HG03469 (cell line): ENCODE results near the gene ALAS2.
"Not testable (repeated sequence)": the region's sequence is repeated elsewhere in the genome, so short reads cannot be mapped to it uniquely, and the experiment has no call there.

ENCODE experiments used
- ATAC-seq: cut with Tn5 transposase; IDR thresholded peaks from one replicate; pipeline ENCODE4 v1.9.1; 2021; ENCODE audit warnings: mild to moderate bottlenecking, moderate library complexity, moderate number of reproducible peaks; ENCODE audit not compliant: unreplicated experiment

The ALAS2 gene

DNA sequence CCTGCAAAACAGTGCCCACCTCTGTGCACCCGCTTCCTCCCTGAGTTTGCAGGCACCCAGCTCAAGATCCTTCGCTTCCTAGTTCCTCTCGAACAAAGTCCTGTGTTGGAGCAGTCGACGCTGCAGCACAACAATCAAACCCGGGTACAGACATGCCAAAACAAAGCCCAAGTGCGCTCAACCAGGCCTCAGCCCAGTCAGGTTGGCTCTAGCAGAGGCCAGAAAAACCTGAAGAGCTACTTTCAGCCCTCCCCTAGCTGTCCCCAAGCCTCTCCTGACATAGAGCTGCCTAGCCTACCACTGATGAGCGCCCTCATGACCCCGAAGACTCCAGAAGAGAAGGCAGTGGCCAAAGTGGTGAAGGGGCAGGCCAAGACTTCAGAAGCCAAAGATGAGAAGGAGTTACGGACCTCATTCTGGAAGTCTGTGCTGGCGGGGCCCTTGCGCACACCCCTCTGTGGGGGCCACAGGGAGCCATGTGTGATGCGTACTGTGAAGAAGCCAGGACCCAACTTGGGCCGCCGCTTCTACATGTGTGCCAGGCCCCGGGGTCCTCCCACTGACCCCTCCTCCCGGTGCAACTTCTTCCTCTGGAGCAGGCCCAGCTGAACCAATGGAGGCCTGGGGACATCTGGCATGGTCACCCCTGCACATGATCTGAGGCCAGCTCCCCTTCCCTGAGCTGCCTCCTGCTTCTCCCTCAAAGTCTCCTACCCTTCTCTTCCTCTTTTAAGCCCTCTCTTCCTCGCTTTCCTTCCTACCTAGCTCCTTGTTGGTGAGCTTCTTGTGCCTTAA is 23.8 kb downstream of the ALAS2 start:
- no peak for ATAC-seq

DNA sequence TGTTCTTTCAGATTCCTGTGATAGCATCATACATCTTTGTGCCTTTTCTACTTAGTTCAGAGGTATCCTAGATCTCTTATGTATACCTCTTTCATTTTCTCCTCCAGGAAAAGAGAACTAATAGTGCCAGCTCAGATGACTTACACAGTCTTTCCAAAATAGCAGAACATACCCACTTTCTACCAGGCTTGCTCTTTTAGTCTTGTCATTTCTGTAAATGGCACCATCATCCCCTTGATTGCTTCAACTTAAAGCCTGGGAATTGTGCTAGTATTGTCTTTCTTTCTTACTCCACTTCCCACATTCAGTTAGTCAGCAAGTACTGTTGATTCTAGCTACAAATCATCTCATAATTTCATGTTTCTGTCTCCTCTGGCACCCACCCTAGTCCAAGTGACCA is 25.5 kb downstream of the ALAS2 start:
- ATAC-seq: no peak

DNA sequence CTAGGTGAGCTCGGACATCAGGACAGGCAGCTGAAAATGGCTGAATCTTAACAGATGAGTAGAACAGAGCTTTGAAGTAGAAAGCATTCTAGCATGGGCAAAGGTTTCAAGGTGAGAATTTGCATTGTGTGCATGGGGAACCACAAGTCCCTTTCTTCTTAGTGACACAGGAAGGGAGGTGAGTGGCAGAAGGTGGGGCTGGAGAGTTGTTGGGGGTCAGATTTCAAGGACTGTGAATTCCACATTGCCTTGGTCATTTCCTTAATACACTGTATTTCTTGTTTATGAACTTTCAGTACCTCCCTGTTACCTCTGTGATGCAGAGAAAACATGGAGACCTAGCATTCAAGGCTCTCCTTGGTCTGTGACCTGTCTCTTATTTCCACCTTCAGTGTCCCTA is 26.5 kb downstream of the ALAS2 start:
- no peak for ATAC-seq

DNA sequence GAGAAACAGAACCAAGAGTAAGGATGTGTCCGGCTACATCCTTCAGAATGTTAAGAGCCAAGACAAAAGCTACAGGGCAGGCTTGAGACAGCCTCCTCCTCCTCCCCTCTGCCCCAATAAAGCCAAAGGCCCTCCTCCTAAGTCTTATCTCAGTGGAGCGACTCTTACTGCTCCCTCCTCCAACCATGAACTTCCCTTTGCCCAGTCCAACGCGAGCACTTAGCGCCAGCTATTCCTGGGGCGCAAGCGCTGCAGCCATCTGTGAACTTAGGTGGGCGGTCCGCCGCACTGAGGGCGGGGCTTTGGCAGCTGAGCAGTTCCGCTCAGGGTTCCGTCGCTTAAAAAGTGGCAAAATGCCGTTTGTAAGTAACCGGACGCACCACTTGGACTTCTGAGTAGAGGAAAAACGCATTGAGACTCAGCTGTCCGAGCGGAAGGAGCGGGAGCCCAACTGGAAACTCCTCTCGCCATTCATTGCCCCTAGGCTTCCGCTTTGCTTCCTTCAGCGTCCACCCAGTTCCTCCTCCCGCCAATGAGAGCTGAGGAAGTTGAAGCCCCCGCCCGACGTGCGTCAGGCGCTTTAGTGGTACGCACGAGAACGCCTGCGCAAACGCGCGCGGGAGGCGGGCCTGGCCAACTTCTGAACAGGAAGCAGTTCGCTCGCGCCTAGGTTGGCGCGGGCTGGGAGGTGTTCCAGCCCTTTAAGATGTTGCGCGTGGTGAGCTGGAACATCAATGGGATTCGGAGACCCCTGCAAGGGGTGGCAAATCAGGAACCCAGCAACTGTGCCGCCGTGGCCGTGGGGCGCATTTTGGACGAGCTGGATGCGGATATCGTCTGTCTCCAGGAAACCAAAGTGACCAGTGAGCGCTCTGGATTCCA is 30.8 kb downstream of the ALAS2 start, which contains the start of gene APEX2:
Gene APEX2 (plus strand): TSS at position 647 of the 882 bp plus-strand sequence. CDS start 60 bp downstream, at position 707.
- ATAC-seq: peak; percentile 85

DNA sequence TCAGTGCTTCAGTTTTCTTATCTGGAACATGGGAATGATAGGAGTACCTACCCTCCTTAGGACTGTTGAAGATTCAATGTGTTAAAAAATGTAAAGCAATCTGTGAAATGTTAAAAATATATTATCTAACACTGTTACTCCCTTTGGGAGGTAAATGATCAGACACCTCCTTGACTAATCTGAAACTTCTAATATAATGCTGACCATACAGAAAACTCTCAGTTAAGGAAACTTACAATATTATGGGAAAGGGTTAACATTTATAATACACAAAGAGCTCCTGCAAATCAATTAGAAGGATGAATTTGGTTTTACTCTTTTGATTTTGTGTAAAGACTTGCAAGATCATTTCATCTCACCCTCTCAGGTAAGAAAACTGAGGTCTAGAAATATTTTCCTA is 35.2 kb downstream of the ALAS2 start:
- ATAC-seq: no peak

DNA sequence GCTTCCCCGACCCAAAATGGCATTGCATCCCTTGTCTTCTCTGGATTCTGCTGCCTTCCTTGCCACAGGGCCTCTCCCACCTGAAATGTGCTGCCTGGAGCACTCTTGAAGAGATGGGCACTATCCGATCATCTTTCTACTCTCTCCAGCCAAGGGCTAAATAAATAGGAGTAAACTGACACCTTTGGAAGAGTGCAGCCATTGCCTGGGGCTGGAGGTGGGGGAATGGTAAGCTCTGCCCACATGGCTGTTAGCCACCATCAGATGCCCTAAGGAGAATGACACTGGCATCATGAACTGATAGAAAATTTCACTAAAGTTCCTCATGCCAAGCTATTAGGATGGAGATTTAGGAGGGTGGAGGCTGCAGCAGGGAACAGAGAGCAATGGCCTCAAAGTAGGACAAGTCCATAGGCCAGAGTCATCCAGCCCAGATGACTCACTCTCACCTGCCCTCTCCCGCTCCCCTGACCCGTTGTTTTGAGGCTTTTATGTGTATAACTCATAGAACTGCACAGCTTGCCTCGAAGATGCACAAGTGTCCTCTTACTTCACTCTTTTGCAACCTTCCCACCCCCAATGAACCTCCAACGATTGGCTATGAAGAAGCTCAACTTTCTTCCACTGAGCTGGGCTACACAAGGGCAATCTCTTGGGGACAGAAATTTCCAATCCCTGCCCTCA is 36.0 kb downstream of the ALAS2 start:
- no peak for ATAC-seq

DNA sequence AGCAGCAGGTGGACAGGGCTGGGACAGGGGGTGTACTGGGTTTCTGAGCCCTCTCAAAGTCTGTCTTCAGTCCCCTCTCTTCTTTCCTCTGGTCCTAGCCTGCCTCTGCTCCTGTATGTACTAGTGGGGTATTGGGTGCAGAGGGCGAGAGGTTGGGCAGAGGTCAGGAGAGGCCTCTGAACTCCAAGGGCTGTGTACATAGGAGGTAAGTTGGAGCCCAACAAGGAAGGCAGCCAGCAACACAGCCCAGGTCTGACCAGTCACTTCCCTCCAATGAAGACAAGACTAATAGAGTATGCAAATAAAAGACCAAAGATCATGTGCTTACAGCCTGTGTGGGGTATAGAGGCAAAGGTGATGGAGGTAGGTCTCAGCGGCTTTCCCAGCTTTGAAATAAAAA is 36.7 kb downstream of the ALAS2 start, which contains the start of gene PFKFB1:
Gene PFKFB1 (minus strand): TSS at position 90 of the 400 bp plus-strand sequence. CDS start 181 bp downstream, outside the sequence.
- no peak for ATAC-seq

DNA sequence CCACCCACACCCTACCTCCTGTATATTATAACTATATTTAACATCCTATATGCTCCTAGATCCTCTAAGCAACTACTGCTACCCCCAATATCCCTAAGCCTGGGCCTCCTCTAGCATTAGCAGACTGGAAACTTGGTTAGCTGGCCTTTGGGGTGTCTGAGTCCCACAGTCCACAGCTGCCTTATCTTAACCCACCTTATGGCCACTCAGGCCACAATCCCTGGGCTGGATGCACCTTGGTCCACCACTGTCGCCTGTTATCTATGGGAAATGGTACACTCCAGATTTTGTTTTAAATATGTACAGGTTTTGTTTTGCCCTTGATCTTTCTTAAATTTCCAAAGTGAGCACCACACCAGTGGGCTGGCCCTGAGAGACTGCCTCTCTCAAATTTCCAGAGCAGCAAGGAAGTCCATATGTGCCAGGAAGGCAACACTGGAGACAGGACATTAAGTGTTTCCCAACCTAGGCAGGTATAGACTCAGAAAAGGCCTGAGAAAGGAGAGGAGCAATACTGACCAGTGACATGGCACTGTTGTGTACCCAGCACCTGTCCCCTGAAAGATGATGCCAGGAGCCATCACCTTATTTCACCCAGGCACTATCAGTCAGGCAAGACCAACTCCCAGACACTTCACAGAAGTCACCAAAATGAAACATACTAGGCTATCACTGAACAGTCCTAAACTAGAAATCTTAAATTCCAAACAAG is 37.7 kb downstream of the ALAS2 start:
- ATAC-seq: no peak

DNA sequence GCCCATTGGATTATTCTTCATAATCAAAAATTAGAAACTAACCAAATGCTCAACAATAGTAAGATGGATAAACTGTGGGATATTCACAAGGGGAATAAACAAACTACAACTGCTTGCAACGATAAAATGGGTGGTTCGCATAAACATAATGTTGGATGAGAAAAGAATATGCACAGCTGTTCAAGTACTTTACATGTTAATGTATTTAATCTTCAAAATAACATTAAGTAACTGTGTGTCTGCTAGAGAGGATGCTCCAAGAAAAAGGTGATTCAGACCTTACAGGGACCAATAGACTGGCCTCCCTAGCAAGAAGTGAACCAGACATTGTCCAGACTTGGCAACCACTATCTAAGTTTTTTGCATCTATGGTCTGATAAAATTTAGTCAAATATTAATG is 39.1 kb downstream of the ALAS2 start:
- ATAC-seq: no peak

DNA sequence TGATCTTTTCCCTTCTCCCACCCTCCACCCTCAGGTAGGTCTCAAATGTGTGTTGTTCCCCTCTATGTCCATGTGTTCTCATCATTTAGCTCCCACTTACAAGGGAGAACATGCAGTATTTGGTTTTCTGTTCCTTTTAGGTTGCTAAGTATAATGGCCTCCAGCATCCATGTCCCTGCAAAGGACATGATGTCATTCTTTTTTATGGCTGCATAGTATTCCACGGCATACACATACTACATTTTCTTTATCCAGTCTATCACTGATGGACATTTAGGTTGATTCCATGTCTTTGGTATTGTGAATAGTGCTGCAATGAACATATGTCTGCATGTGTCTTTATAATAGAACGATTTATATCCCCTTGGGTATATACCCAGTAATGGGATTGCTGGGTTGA is 47.5 kb downstream of the ALAS2 start:
- ATAC-seq: not testable (repeated sequence)

DNA sequence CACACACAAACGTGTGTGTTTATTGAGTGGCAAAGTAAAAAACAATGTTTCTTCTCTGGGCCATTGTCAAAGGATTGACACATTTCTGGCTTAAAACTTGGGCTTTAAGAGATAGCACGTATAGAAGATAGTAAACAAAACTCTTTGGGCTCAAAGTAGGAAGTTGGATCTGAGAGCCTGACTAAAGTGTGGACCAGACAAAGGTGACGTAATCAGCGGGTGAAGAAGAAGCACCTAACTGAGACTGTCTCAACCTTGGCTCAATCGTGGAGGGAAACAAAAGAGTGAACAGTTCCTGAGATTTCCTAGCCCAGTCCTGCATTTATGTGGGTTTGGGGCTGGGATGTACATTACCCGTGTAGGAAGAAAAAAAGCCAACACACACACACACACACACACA is 50.4 kb downstream of the ALAS2 start:
- ATAC-seq: no peak

DNA sequence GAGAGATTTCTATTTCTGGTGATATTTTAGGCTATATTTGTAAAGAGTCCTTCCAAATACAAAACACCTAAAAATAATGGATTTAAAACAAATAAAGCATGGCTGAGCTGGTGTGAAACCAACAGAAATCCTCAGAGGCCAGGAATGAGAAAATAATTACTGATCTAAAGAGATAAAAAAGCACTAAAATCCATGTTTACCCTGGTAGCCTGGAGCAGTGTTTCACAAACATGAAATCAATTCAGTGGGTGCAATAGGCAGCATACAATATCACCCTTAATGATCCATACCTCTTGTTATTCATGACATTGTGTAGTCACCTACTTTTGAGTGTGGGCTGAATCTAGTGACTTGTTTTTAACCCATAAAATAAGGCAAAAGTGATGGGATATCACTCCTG is 51.3 kb downstream of the ALAS2 start:
- ATAC-seq: no peak

DNA sequence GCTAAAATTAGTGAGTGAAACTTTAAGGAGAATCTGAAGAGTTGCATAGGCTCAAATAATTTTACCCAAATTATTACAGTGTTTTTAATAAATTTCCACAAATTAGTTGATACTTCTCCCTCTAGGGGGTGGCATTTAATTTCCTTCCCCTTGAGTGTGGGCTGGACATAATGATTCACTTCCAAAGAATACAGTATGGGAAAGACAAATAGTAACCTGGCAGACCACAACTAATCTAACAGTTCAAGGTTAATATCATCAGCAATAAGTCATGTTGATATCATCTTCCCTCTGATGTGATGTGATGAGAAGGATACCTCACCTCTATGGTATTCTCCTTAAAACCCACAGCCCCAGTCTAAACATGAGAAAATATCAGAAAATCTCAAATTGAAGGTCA is 52.3 kb downstream of the ALAS2 start:
- ATAC-seq: no peak

DNA sequence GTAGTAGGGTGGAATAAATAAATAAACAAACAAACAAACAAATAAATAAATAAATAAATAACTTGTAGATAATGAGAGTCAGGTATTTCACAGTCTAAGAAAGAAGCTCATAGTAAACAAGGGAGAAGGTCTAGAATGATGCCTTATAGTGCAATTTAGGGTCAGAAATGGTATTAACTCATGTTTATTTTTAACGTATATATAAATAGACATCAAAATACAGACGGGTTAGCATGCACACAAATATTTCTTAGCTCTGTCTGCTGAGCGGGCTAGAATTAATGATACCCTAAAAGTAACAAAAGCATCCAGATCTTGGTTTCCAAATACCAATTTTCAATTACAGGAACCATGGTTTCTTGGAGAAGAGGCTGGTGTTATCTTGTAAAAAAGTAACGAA is 53.4 kb downstream of the ALAS2 start:
- no peak for ATAC-seq

DNA sequence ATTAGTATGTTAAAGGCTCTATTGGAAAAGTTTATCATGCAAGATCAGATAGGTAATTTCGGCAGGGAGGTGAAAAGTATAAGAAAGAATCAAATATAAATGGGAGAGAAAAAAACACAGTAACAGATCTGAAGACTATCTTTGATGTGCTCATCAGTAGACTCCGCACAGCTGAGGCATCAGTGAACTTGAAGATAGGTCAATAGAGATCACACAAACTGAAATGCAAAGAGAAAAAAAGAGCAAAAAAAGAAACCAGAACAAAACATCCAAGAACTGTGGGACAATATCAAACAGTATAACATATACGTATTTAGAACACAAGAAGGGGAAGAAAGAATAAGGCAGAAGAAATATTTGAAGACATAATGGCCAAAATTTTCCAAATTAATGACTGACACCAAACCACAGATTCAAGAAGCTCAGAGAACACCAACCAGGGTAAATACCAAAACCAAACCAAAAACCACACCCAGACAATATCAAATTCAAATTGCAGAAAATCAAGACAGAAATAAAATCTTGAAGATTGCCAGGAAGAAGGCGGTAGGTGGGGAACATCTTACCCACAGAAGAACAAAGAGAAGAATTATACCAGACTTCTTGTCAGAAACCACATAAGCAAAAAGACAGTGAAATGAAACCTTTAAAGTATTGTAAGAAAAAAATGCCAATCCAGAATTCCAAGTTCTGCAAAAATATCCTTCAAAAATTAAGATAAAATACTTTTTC is 65.8 kb downstream of the ALAS2 start:
- no peak for ATAC-seq

DNA sequence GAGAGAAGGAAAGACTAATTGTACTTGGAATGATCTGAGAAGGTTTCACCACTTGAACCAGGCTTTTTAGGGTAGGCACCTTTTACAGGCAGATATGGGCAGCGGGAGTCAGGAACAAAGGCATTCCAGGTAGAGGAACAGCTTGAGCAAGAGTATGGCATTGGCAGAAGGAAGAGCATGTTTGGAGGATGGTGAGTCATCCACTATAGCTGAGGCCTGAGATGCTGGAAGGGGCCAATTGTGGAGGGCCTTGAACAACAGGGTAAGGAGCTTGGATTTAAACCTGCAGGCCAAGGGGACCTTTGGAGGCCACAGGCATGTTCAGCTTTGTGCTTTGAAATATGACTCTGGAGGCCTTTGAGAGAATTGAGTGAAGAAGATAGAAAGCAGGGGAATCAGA is 69.0 kb downstream of the ALAS2 start:
- ATAC-seq: no peak
